ENCODE data around the gene ZNF480.
A peak's percentile ranks its signal among the peaks of the same experiment; 100 is the strongest.
"Not testable (repeated sequence)": the region's sequence is repeated elsewhere in the genome, so short reads cannot be mapped to it uniquely, and the experiment has no call there.

ZNF480 gene

GRCh38 chr19:52336791-52337381 is 39.9 kb downstream of the ZNF480 start:
- DNase-seq (ENCODE audit: low read depth): no peak

GRCh38 chr19:52339022-52339421 is 42.1 kb downstream of the ZNF480 start:
- DNase-seq (ENCODE audit: low read depth): not testable (repeated sequence)

GRCh38 chr19:52343548-52343947 is 46.6 kb downstream of the ZNF480 start:
- DNase-seq (ENCODE audit: low read depth): no peak

GRCh38 chr19:52345162-52345561 is 48.2 kb downstream of the ZNF480 start:
- no peak for DNase-seq (ENCODE audit: low read depth)

GRCh38 chr19:52351512-52351911 is 54.5 kb downstream of the ZNF480 start:
- DNase-seq (ENCODE audit: low read depth): no peak

- no peak for DNase-seq (ENCODE audit: low read depth)
Observed at GRCh38 chr19:52366414-52366824, 69.5 kb downstream of the ZNF480 start.

- DNase-seq (ENCODE audit: low read depth): peak; percentile 90
Observed at GRCh38 chr19:52369559-52370340, 72.8 kb downstream of the ZNF480 start, which contains the start of gene ZNF880. TSS of gene ZNF880 (plus strand) at chr19:52369923. CDS start at chr19:52369966, 43 bp downstream.

- DNase-seq (ENCODE audit: low read depth): no peak
Observed at GRCh38 chr19:52370341-52370710, 73.4 kb downstream of the ZNF480 start.

Data from stimulated activated CD8-positive, alpha-beta memory T cell treated with anti-CD3 and anti-CD28 coated beads, Interleukin-7, amount 100 ng/mL, for 24 hours (primary cell).